NB4 (cell line): ENCODE results near the gene PDSS1.

Experiments
- POLR2A ChIP-seq: IDR thresholded peaks from 2 replicates; pipeline ENCODE4 v1.6.1; 2011; ENCODE audit warnings: mild to moderate bottlenecking; ENCODE audit not compliant: insufficient read length; ENCODE audit errors: extremely low read depth
- TF ChIP-seq, protein P1 (sequence below): IDR thresholded peaks from one replicate; pipeline ENCODE4 v1.5.1; 2012; ENCODE audit warnings: low read depth, low read length
- TF ChIP-seq, protein P2 (sequence below): IDR thresholded peaks from 2 replicates; pipeline ENCODE4 v1.6.1; 2011; ENCODE audit warnings: low read depth, low read length

DNA sequence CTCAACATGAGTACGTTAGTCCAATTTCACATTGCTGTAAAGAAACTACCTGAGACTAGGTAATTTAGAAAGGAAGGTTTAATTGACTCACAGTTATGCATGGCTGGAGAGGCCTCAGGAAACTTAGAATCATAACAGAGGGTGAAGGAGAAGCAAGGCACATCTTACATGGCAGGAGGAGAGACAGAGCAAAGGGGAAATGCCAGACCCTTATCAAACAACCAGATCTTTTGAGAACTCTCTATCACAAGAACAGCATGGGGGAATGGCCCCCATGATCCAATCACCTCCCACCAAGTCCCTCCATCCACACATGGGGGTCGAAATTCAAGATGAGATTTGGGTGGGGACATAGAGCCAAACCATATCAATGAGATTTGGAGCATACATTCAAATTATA is 34.6 kb upstream of the PDSS1 start:
- TF ChIP-seq, protein P1, sequence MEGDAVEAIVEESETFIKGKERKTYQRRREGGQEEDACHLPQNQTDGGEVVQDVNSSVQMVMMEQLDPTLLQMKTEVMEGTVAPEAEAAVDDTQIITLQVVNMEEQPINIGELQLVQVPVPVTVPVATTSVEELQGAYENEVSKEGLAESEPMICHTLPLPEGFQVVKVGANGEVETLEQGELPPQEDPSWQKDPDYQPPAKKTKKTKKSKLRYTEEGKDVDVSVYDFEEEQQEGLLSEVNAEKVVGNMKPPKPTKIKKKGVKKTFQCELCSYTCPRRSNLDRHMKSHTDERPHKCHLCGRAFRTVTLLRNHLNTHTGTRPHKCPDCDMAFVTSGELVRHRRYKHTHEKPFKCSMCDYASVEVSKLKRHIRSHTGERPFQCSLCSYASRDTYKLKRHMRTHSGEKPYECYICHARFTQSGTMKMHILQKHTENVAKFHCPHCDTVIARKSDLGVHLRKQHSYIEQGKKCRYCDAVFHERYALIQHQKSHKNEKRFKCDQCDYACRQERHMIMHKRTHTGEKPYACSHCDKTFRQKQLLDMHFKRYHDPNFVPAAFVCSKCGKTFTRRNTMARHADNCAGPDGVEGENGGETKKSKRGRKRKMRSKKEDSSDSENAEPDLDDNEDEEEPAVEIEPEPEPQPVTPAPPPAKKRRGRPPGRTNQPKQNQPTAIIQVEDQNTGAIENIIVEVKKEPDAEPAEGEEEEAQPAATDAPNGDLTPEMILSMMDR = no peak
- no peak for TF ChIP-seq POLR2A
- TF ChIP-seq, protein P2, sequence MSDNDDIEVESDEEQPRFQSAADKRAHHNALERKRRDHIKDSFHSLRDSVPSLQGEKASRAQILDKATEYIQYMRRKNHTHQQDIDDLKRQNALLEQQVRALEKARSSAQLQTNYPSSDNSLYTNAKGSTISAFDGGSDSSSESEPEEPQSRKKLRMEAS = no peak
